GM23338 (cell line): ENCODE data around the gene RNU6-8. TPM values are rescaled to one million over a fixed set of nuclear protein-coding genes. Genes with fewer than 3 reads are reported as not detected.

Source experiments
- ATAC-seq: fragments of 200-7000 bp; cut with Tn5 transposase; 3 replicates; pipeline ENCODE4 v1.9.1; 2020
- DNase-seq: peaks from one replicate; pipeline ENCODE4 v3.0.0-alpha.2; 2015; ENCODE audit warnings: low spot score
- H2AFZ ChIP-seq: fragments of 200-600 bp; sonication (generic); 2 replicates; pipeline ENCODE4 v1.8.0; 2016; ENCODE audit warnings: antibody characterized with exemption, mild to moderate bottlenecking, moderate library complexity
- H3F3A ChIP-seq: fragments of 200-600 bp; sonication (generic); replicated peaks from 2 replicates; pipeline ENCODE4 v1.8.0; 2017; ENCODE audit warnings: antibody characterized with exemption, mixed run types, low read depth
- H3K27ac ChIP-seq: fragments of 200-600 bp; sonication (generic); 2 replicates; pipeline ENCODE4 v1.6.1; 2016; ENCODE audit warnings: low read depth
- H3K27me3 ChIP-seq: fragments of 200-600 bp; sonication (generic); 2 replicates; pipeline ENCODE4 v1.8.0; 2016; ENCODE audit warnings: mild to moderate bottlenecking, mixed run types, moderate library complexity; ENCODE audit not compliant: insufficient read depth
- H3K36me3 ChIP-seq: fragments of 200-600 bp; sonication (generic); 2 replicates; pipeline ENCODE4 v1.8.0; 2016; ENCODE audit warnings: mild to moderate bottlenecking; ENCODE audit not compliant: insufficient read depth
- H3K4me1 ChIP-seq: fragments of 200-600 bp; sonication (generic); 2 replicates; pipeline ENCODE4 v1.8.0; 2016; ENCODE audit warnings: mild to moderate bottlenecking, moderate library complexity; ENCODE audit not compliant: insufficient read depth
- H3K4me2 ChIP-seq: fragments of 200-600 bp; sonication (generic); 2 replicates; pipeline ENCODE4 v1.7.1; 2017; ENCODE audit warnings: mixed run types
- H3K4me3 ChIP-seq: fragments of 200-600 bp; sonication (generic); 2 replicates; pipeline ENCODE4 v1.6.1; 2016; ENCODE audit warnings: mixed run types
- H3K79me2 ChIP-seq: fragments of 200-600 bp; sonication (generic); replicated peaks from 2 replicates; pipeline ENCODE4 v1.8.0; 2017; ENCODE audit warnings: mild to moderate bottlenecking; ENCODE audit not compliant: insufficient read depth
- H3K9me2 ChIP-seq: fragments of 200-600 bp; sonication (generic); 2 replicates; pipeline ENCODE4 v1.8.0; 2017; ENCODE audit not compliant: insufficient read depth
- H4K20me1 ChIP-seq: fragments of 200-600 bp; sonication (generic); replicated peaks from 2 replicates; pipeline ENCODE4 v1.8.0; 2017; ENCODE audit warnings: mild to moderate bottlenecking; ENCODE audit not compliant: insufficient read depth
- H3K27ac Mint-ChIP-seq: 2 replicates; pipeline ENCODE4 v1.8.0; 2020; ENCODE audit warnings: inconsistent platforms, mild to moderate bottlenecking, moderate library complexity, mixed read lengths
- H3K27me3 Mint-ChIP-seq: 3 replicates; pipeline ENCODE4 v1.8.0; 2022; ENCODE audit warnings: low read depth, mild to moderate bottlenecking, moderate library complexity, mixed read lengths, inconsistent platforms; ENCODE audit not compliant: insufficient read depth, poor library complexity
- H3K36me3 Mint-ChIP-seq: 3 replicates; pipeline ENCODE4 v1.8.0; 2021; ENCODE audit warnings: low read depth, mild to moderate bottlenecking, inconsistent platforms, moderate library complexity, mixed read lengths
- H3K4me1 Mint-ChIP-seq: 3 replicates; pipeline ENCODE4 v1.8.0; 2020; ENCODE audit warnings: mild to moderate bottlenecking, inconsistent platforms, mixed read lengths
- H3K4me3 Mint-ChIP-seq: 3 replicates; pipeline ENCODE4 v1.8.0; 2021; ENCODE audit warnings: moderate library complexity, mild to moderate bottlenecking, inconsistent platforms, mixed read lengths
- H3K9me3 Mint-ChIP-seq: 3 replicates; pipeline ENCODE4 v1.8.0; 2020; ENCODE audit warnings: moderate library complexity, mild to moderate bottlenecking, inconsistent platforms, mixed read lengths
- CREB1 ChIP-seq: fragments of 250-450 bp; sonication (Bioruptor Pico); IDR thresholded peaks from 2 replicates; pipeline ENCODE4 v1.5.0; 2020; ENCODE audit warnings: low read depth, mild to moderate bottlenecking, moderate library complexity
- CTCF ChIP-seq, 2 experiments: fragments of 200-600 bp in 1 of 2; sonication (generic) in 1 of 2; conservative IDR thresholded peaks; 2 replicates each; pipeline versions ENCODE4 v1.5.1 to v1.6.1; 2016 to 2017; ENCODE audit warnings: antibody characterized with exemption in 2 of 2, low read depth in 2 of 2, mild to moderate bottlenecking in 2 of 2, moderate library complexity in 1 of 2
- ETS1 ChIP-seq: IDR thresholded peaks from 2 replicates; pipeline ENCODE4 v1.6.1; 2016; ENCODE audit warnings: antibody characterized with exemption
- EZH2 ChIP-seq: fragments of 200-600 bp; sonication (generic); IDR thresholded peaks from one replicate; pipeline ENCODE4 v1.8.0; 2017; ENCODE audit warnings: antibody characterized with exemption, mild to moderate bottlenecking, low read depth; ENCODE audit not compliant: unreplicated experiment
- EZH2phosphoT487 ChIP-seq: fragments of 200-600 bp; sonication (generic); IDR thresholded peaks from one replicate; pipeline ENCODE4 v1.8.1; 2018; ENCODE audit warnings: antibody characterized with exemption; ENCODE audit not compliant: unreplicated experiment
- JUNB ChIP-seq: IDR thresholded peaks from one replicate; pipeline ENCODE4 v1.6.1; 2016; ENCODE audit warnings: antibody characterized with exemption; ENCODE audit not compliant: unreplicated experiment
- NANOG ChIP-seq: IDR thresholded peaks from 2 replicates; pipeline ENCODE4 v1.6.1; 2016; ENCODE audit warnings: antibody characterized with exemption, borderline replicate concordance
- POLR2AphosphoS5 ChIP-seq: IDR thresholded peaks from 2 replicates; pipeline ENCODE4 v1.6.1; 2016; ENCODE audit warnings: antibody characterized with exemption, low read depth
- REST ChIP-seq: IDR thresholded peaks from one replicate; pipeline ENCODE4 v1.6.1; 2018; ENCODE audit warnings: antibody characterized with exemption; ENCODE audit not compliant: unreplicated experiment
- STAT1 ChIP-seq: IDR thresholded peaks from one replicate; pipeline ENCODE4 v1.6.1; 2016; ENCODE audit warnings: antibody characterized with exemption; ENCODE audit not compliant: unreplicated experiment
- ZNF114 ChIP-seq: fragments of 250-450 bp; sonication (Bioruptor Pico); IDR thresholded peaks from 2 replicates; pipeline ENCODE4 v1.5.0; 2020; ENCODE audit warnings: mild to moderate bottlenecking, moderate library complexity
- ZNF331 ChIP-seq: fragments of 250-450 bp; sonication (Bioruptor Pico); IDR thresholded peaks from 2 replicates; pipeline ENCODE4 v1.5.0; 2020; ENCODE audit warnings: low read depth, mild to moderate bottlenecking, moderate library complexity
- ZNF462 ChIP-seq: fragments of 250-450 bp; sonication (Bioruptor Pico); IDR thresholded peaks from 2 replicates; pipeline ENCODE4 v1.5.0; 2020; ENCODE audit warnings: mild to moderate bottlenecking, moderate library complexity
- polyA plus RNA-seq: library from polyadenylated mRNA; unstranded; fragments of >200 nt; fragmentation: Nextera tagmentation; extraction: Ambion mirVana; gene quantifications from 2 replicates; pipeline ENCODE4 v1.2.1, GENCODE V29; 2016
- total RNA-seq: library from RNA; depleted of rRNA; stranded (reverse); fragments of >200 nt; shearing (Covaris generic); gene quantifications from 2 replicates; pipeline ENCODE4 v1.2.3, GENCODE V29; 2014

RNU6-8 gene
- total and polyA plus RNA-seq, 2 experiments from 2014 or later, result 39.1 TPM; not detected in 1

GRCh38 chr14:32249371-32249770 lies 46.3 kb upstream of the RNU6-8 start:
- Mint-ChIP-seq H3K4me1 (no peaks in the 10 kb centered on the region), H3K27ac (no peak overlapping the region), H3K4me3 (no peak overlapping the region), H3K9me3 (no peaks in the 10 kb centered on the region), H3K36me3 (no peaks in the 10 kb centered on the region), H3K27me3 (no peaks in the 10 kb centered on the region)
- Histone ChIP-seq H3K4me1 (no peaks in the 10 kb centered on the region), H3K79me2 (no peaks in the 10 kb centered on the region), H4K20me1 (no peaks in the 10 kb centered on the region), H3K27ac (no peak overlapping the region), H3F3A (no peaks in the 10 kb centered on the region), H3K36me3 (no peaks in the 10 kb centered on the region), H3K27me3 (no peaks in the 10 kb centered on the region), H2AFZ (no peak overlapping the region), H3K9me2 (no peaks in the 10 kb centered on the region; the same call in 1 of the 2 replicates), H3K4me2 (no peak overlapping the region), H3K4me3 (no peak overlapping the region)
- DNase-seq (no peak), ATAC-seq (no peak)
- TF ChIP-seq POLR2AphosphoS5 (no peak), JUNB (no peak), ETS1 (no peak), EZH2 (no peak), CREB1 (no peak), CTCF (conservative IDR thresholded peaks at IDR 0.05; ENCODE audit: low read depth in 2 of 2) (no peak), NANOG (no peak), ZNF331 (CRISPR knock-in tag) (no peak), REST (no peak), STAT1 (no peak), EZH2phosphoT487 (no peak), ZNF114 (CRISPR knock-in tag) (no peak), ZNF462 (CRISPR knock-in tag) (no peak)
